Peyer's patch (tissue), 4 donors: ENCODE measurements around the gene NKX6-2. TPM values are rescaled to one million over a fixed set of nuclear protein-coding genes. Genes with fewer than 3 reads are reported as not detected.
"Not testable (repeated sequence)": the region's sequence is repeated elsewhere in the genome, so short reads cannot be mapped to it uniquely, and the experiment has no call there.

Experiments
- DNase-seq, 3 donors: peaks; one replicate each; pipeline ENCODE4 v3.0.0-alpha.2; 2017 to 2019
- H3K27ac ChIP-seq, 4 donors: fragments of 200-600 bp; sonication (generic); one replicate each; pipeline ENCODE4 v1.5.1; 2016 to 2019
- H3K27me3 ChIP-seq, 2 donors: fragments of 200-600 bp; sonication (generic); one replicate each; pipeline ENCODE4 v1.5.1; 2019
- H3K36me3 ChIP-seq, 3 donors: fragments of 200-600 bp; sonication (generic); one replicate each; pipeline ENCODE4 v1.5.1; 2016 to 2019
- H3K4me1 ChIP-seq, 4 donors: fragments of 200-600 bp; sonication (generic); one replicate each; pipeline ENCODE4 v1.5.1; 2016 to 2019
- H3K4me3 ChIP-seq, 4 donors: fragments of 200-600 bp; sonication (generic); 1 replicate in 3 of 4; 2 replicates in 1 of 4; pipeline ENCODE4 v1.5.1; 2016 to 2019; ENCODE audit warnings: mild to moderate bottlenecking in 1 of 4
- H3K9me3 ChIP-seq, 4 donors: fragments of 200-600 bp; sonication (generic); one replicate each; pipeline ENCODE4 v1.5.1; 2016 to 2019; ENCODE audit warnings: mild to moderate bottlenecking in 1 of 4
- CTCF ChIP-seq, 6 experiments: fragments of 450-650 bp in 4 of 6; fragments of 200-600 bp in 2 of 6; sonication (generic) in 1 of 6; IDR thresholded peaks; one replicate each; pipeline ENCODE4 v1.5.1; 2017 to 2019; ENCODE audit warnings: antibody characterized with exemption in 6 of 6, mild to moderate bottlenecking in 3 of 6, moderate library complexity in 1 of 6
- POLR2A ChIP-seq, 2 donors: fragments of 450-650 bp; IDR thresholded peaks; one replicate each; pipeline ENCODE4 v1.5.1; 2017; ENCODE audit warnings: antibody characterized with exemption in 2 of 2, mild to moderate bottlenecking in 2 of 2, moderate library complexity in 2 of 2
- total RNA-seq, 4 donors: library from RNA; depleted of rRNA; stranded (reverse); fragments of >200 nt; gene quantifications; one replicate each; pipeline ENCODE4 v1.1.0, GENCODE V29; 2016

Gene NKX6-2
- total RNA-seq, 4 donors from 2014 or later: not detected

GRCh38 chr10:132802694-132803320, 16.9 kb upstream of the NKX6-2 start:
- Histone ChIP-seq H3K4me3 (no peak overlapping the region), H3K27ac (no peak overlapping the region), H3K36me3 (no peaks in the 10 kb centered on the region), H3K4me1 (no peaks in the 10 kb centered on the region), H3K9me3 (peaks cover 0 to 5% (median 0%) of the 10 kb centered on the region in 4 donors), H3K27me3 (no peaks in the 10 kb centered on the region)
- TF ChIP-seq CTCF (IDR thresholded peaks at IDR 0.05): no peak
- TF ChIP-seq POLR2A (IDR thresholded peaks at IDR 0.05): no peak
- no peak for DNase-seq

GRCh38 chr10:132802048-132802447, 16.1 kb upstream of the NKX6-2 start:
- no peaks in the 10 kb centered on the region for H3K4me1 ChIP-seq
- no peak overlapping the region for H3K4me3 ChIP-seq
- TF ChIP-seq POLR2A (IDR thresholded peaks at IDR 0.05) (no peak), CTCF (IDR thresholded peaks at IDR 0.05) (no peak)
- H3K27me3 ChIP-seq: no peaks in the 10 kb centered on the region
- peaks cover 0 to 5% (median 0%) of the 10 kb centered on the region in 4 donors for H3K9me3 ChIP-seq
- no peak overlapping the region for H3K27ac ChIP-seq
- no peak for DNase-seq
- H3K36me3 ChIP-seq: no peaks in the 10 kb centered on the region

GRCh38 chr10:132799865-132800264, 13.9 kb upstream of the NKX6-2 start:
- no peak for TF ChIP-seq POLR2A (IDR thresholded peaks at IDR 0.05)
- no peak for TF ChIP-seq CTCF (IDR thresholded peaks at IDR 0.05)
- no peak overlapping the region for H3K4me3 ChIP-seq
- H3K27me3 ChIP-seq: no peaks in the 10 kb centered on the region
- H3K27ac ChIP-seq: no peak overlapping the region
- DNase-seq: no peak
- H3K4me1 ChIP-seq: no peaks in the 10 kb centered on the region
- H3K9me3 ChIP-seq: peaks cover 0 to 5% (median 0%) of the 10 kb centered on the region in 4 donors
- H3K36me3 ChIP-seq: no peaks in the 10 kb centered on the region

GRCh38 chr10:132798876-132799275, 12.9 kb upstream of the NKX6-2 start:
- Histone ChIP-seq H3K4me3 (no peak overlapping the region), H3K27me3 (no peaks in the 10 kb centered on the region), H3K9me3 (peaks cover 0 to 5% (median 0%) of the 10 kb centered on the region in 4 donors), H3K36me3 (no peaks in the 10 kb centered on the region), H3K4me1 (no peaks in the 10 kb centered on the region), H3K27ac (no peak overlapping the region)
- no peak for DNase-seq
- TF ChIP-seq POLR2A (IDR thresholded peaks at IDR 0.05) (no peak), CTCF (IDR thresholded peaks at IDR 0.05) (no peak)

GRCh38 chr10:132798403-132798802, 12.5 kb upstream of the NKX6-2 start:
- Histone ChIP-seq H3K4me3 (no peak overlapping the region), H3K27me3 (no peaks in the 10 kb centered on the region), H3K4me1 (no peaks in the 10 kb centered on the region), H3K27ac (no peak overlapping the region), H3K36me3 (no peaks in the 10 kb centered on the region), H3K9me3 (peaks cover 0 to 5% (median 0%) of the 10 kb centered on the region in 4 donors)
- DNase-seq: no peak
- TF ChIP-seq CTCF (IDR thresholded peaks at IDR 0.05): no peak
- TF ChIP-seq POLR2A (IDR thresholded peaks at IDR 0.05): no peak

GRCh38 chr10:132797986-132798385, 12.0 kb upstream of the NKX6-2 start:
- H3K4me1 ChIP-seq, H3K27ac ChIP-seq, H3K9me3 ChIP-seq, DNase-seq, H3K27me3 ChIP-seq, H3K36me3 ChIP-seq, H3K4me3 ChIP-seq: not testable (repeated sequence)
